Kidney epithelial cell (primary cell): Measurements from ENCODE around the gene LRFN4. TPM values are rescaled to one million over a fixed set of nuclear protein-coding genes. Genes with fewer than 3 reads are reported as not detected.

Experiments
- DNase-seq: peaks from one replicate; pipeline ENCODE4 v3.0.0-alpha.2; 2010; ENCODE audit warnings: low read depth
- H3K27me3 ChIP-seq: 2 replicates; pipeline ENCODE4 v1.6.0; 2011; ENCODE audit warnings: low read length; ENCODE audit not compliant: control insufficient read depth, insufficient read depth
- H3K36me3 ChIP-seq: 2 replicates; pipeline ENCODE4 v1.5.1; 2011; ENCODE audit warnings: low read length; ENCODE audit not compliant: control insufficient read depth, insufficient read depth
- H3K4me3 ChIP-seq: 2 replicates; pipeline ENCODE4 v1.5.1; 2011; ENCODE audit warnings: low read depth, mild to moderate bottlenecking, control low read depth, low read length
- total RNA-seq: library from RNA; depleted of rRNA; stranded (reverse); fragments of >200 nt; gene quantifications from 2 replicates; pipeline ENCODE4 v1.2.3, GENCODE V29; 2015
- TF ChIP-seq, protein P1 (sequence below): IDR thresholded peaks from 2 replicates; pipeline ENCODE4 v1.5.1; 2011; ENCODE audit warnings: mild to moderate bottlenecking, moderate library complexity, low read length, control low read depth, inconsistent platforms; ENCODE audit not compliant: insufficient read depth, poor library complexity, severe bottlenecking

The LRFN4 gene
- 53.5 and 72.3 TPM in 2 replicates for total RNA-seq

GRCh38 chr11:66856496-66857233 lies at the start of gene LRFN4:
Gene LRFN4, plus strand, starts transcription at chr11:66857064. Its CDS starts 681 bp downstream, at chr11:66857745.
- no peaks in the 10 kb centered on the region for H3K36me3 ChIP-seq
- DNase-seq: no peak
- H3K27me3 ChIP-seq: no peaks in the 10 kb centered on the region

GRCh38 chr11:66809592-66809991 lies 47.3 kb upstream of the LRFN4 start:
- Histone ChIP-seq H3K4me3 (no peak overlapping the region), H3K27me3 (no peaks in the 10 kb centered on the region), H3K36me3 (no peaks in the 10 kb centered on the region)
- DNase-seq: no peak
- TF ChIP-seq, protein P1, sequence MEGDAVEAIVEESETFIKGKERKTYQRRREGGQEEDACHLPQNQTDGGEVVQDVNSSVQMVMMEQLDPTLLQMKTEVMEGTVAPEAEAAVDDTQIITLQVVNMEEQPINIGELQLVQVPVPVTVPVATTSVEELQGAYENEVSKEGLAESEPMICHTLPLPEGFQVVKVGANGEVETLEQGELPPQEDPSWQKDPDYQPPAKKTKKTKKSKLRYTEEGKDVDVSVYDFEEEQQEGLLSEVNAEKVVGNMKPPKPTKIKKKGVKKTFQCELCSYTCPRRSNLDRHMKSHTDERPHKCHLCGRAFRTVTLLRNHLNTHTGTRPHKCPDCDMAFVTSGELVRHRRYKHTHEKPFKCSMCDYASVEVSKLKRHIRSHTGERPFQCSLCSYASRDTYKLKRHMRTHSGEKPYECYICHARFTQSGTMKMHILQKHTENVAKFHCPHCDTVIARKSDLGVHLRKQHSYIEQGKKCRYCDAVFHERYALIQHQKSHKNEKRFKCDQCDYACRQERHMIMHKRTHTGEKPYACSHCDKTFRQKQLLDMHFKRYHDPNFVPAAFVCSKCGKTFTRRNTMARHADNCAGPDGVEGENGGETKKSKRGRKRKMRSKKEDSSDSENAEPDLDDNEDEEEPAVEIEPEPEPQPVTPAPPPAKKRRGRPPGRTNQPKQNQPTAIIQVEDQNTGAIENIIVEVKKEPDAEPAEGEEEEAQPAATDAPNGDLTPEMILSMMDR: no peak

More at GRCh38 chr11:66856496-66857233, at the start of gene LRFN4:
- peak within 1 kb of the TSS; percentile 85 for H3K4me3 ChIP-seq
- TF ChIP-seq, protein P1: no peak

DNA sequence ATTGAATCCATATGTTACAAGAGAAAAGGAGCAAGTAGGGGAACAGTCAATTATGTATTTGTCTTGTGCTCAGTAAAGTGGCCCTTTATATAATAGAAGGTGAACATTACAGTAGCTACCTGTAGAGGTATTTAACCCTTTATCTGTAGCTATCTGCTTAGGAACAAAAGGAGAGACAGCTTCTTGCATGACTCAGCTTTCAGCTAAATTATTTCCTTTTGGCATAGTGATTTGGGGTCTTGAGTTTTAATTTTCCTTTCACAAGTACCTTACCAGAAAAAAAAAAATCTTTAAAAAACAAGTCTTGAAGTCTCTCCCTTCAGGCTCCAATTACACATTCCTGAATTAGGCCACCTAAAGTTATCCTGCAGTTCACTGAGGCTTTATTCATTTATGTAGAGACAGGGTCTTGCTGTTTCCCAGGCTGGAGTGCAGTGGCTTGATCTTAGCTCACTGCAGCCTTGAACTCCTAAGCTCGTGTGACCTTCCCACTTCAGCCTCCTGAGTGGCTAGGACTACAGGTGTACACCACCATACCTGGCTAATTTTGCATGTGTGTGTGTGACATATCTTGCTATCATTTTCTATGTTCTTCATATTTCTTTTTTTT lies 46.2 kb upstream of the LRFN4 start:
- H3K4me3 ChIP-seq: no peak overlapping the region
- TF ChIP-seq, protein P1: no peak

DNA sequence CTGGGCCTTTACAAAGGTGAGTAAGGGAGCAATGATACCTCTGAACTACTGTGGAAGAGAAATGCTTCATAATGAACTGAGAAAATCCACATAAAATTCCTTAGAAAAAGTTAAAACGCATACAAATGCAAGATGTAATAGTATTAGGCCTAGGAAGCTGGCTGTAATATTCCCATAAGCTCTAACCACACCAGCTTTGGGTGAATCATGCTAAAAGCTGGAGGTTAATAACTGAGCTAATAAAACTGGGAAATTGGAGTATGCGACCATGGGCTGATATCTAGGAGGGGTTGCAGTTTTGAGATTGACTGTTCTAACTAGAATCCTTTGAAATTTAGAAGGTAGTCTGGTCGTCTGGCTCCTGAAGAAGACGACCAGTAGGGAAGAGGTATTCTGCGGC lies 42.2 kb upstream of the LRFN4 start:
- H3K4me3 ChIP-seq: no peak overlapping the region
- H3K36me3 ChIP-seq: peaks cover 1% of the 10 kb centered on the region
- H3K27me3 ChIP-seq: no peaks in the 10 kb centered on the region
- DNase-seq: no peak
- TF ChIP-seq, protein P1: no peak

More for the DNA sequence above, 46.2 kb upstream of the LRFN4 start:
- Histone ChIP-seq H3K27me3 (no peaks in the 10 kb centered on the region), H3K36me3 (no peaks in the 10 kb centered on the region)
- DNase-seq: no peak

DNA sequence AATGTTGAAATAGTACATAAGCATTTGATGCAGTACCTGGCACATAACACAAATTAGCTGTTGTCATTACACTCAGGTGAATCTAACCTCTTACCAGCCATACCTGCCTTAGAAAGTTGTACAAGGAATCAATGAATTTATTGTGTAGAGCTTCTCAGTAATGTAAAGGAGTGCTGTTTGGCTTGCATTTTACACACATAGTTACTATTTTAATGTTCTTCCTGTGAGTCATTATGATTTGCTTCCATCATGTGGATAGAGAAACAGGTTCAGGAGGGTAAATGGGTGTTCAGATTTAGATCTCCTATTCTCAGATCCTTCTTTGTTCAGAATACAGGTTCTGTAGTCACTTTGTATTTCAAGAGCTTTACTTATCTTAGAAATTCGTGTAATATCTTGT lies 41.2 kb upstream of the LRFN4 start:
- no peak for DNase-seq
- H3K36me3 ChIP-seq: peaks cover 1% of the 10 kb centered on the region
- H3K4me3 ChIP-seq: no peak overlapping the region
- TF ChIP-seq, protein P1: no peak
- H3K27me3 ChIP-seq: no peaks in the 10 kb centered on the region
